Spleen (tissue), 11 donors: Measurements from ENCODE around the gene FZD2. TPM values are rescaled to one million over a fixed set of nuclear protein-coding genes. Genes with fewer than 3 reads are reported as not detected.

Experiments used
- DNase-seq: peaks from one replicate; pipeline ENCODE4 v3.0.0-alpha.2; 2020
- H3K27ac ChIP-seq, 8 donors: fragments of 200-600 bp; sonication (generic) in 7 of 8; 1 replicate in 4 of 8; 2 replicates in 4 of 8; pipeline versions ENCODE4 v1.5.0 to v1.8.0; 2016 to 2021; ENCODE audit warnings: inconsistent platforms in 4 of 8, mild to moderate bottlenecking in 4 of 8, moderate library complexity in 1 of 8
- H3K27me3 ChIP-seq, 7 donors: fragments of 200-600 bp; sonication (generic) in 6 of 7; replicated peaks in 1 of 7; 1 replicate in 4 of 7; 2 replicates in 3 of 7; pipeline versions ENCODE4 v1.5.0 to v1.8.0; 2016 to 2021; ENCODE audit warnings: inconsistent platforms in 3 of 7, mild to moderate bottlenecking in 1 of 7
- H3K36me3 ChIP-seq, 6 donors: fragments of 200-600 bp; sonication (generic) in 5 of 6; 1 replicate in 4 of 6; 2 replicates in 2 of 6; pipeline versions ENCODE4 v1.5.0 to v1.8.0; 2016 to 2021; ENCODE audit warnings: inconsistent platforms in 2 of 6
- H3K4me1 ChIP-seq, 6 donors: fragments of 200-600 bp; sonication (generic) in 5 of 6; 1 replicate in 3 of 6; 2 replicates in 3 of 6; pipeline versions ENCODE4 v1.5.0 to v1.8.0; 2016 to 2021; ENCODE audit warnings: inconsistent platforms in 3 of 6
- H3K4me3 ChIP-seq, 8 donors: fragments of 200-600 bp; sonication (generic) in 7 of 8; 1 replicate in 4 of 8; 2 replicates in 4 of 8; pipeline versions ENCODE4 v1.5.0 to v1.8.0; 2016 to 2021; ENCODE audit warnings: inconsistent platforms in 4 of 8, mild to moderate bottlenecking in 4 of 8, moderate library complexity in 2 of 8
- H3K9me3 ChIP-seq, 8 donors: fragments of 200-600 bp; sonication (generic) in 7 of 8; 1 replicate in 4 of 8; 2 replicates in 4 of 8; pipeline versions ENCODE4 v1.5.0 to v1.8.0; 2016 to 2021; ENCODE audit warnings: inconsistent platforms in 4 of 8
- CTCF ChIP-seq, 11 experiments: fragments of 200-600 bp in 7 of 11; fragments of 450-650 bp in 4 of 11; sonication (generic) in 4 of 11; IDR thresholded peaks in 8 of 11; conservative IDR thresholded peaks in 3 of 11; 1 replicate in 7 of 11; 2 replicates in 4 of 11; pipeline versions ENCODE4 v1.4.0 to v1.8.0; 2016 to 2021; ENCODE audit warnings: antibody characterized with exemption in 11 of 11, inconsistent platforms in 4 of 11, mild to moderate bottlenecking in 1 of 11
- POLR2A ChIP-seq, 3 donors: fragments of 450-650 bp; IDR thresholded peaks; one replicate each; pipeline ENCODE4 v1.5.1; 2017; ENCODE audit warnings: antibody characterized with exemption in 3 of 3, mild to moderate bottlenecking in 1 of 3
- POLR2AphosphoS5 ChIP-seq, 3 donors: sonication (generic); formaldehyde crosslinking; IDR thresholded peaks; one replicate each; pipeline ENCODE4 v1.5.1; 2017; ENCODE audit warnings: antibody characterized with exemption in 3 of 3
- WGBS, 5 donors: extraction: QIAGEN DNeasy Blood & Tissue Kit in 3 of 5; methylation state at CpG; one replicate each; pipeline versions ENCODE4 v1.1.5 to v1.1.7; 2013 to 2018; 5-methylcytosine and 5-hydroxymethylcytosine counted together
- intact Hi-C: fragments of 100-400 bp; cut with DNase I; formaldehyde crosslinking; loops from one replicate; pipeline ENCODE4 v1.15.0; 2023; ENCODE audit warnings: low total_unique reads
- polyA plus RNA-seq, 3 donors: library from polyadenylated mRNA; stranded (reverse); fragments of 200-250 nt; gene quantifications; one replicate each; pipeline ENCODE4 v1.2.1, GENCODE V29; 2013
- total RNA-seq, 7 donors: library from RNA; depleted of rRNA in 3 of 7; stranded (reverse); fragments of >200 nt in 3 of 7; fragmentation: NEBNext Ultra II Directional in 4 of 7; extraction: Animal tissue kit (Norgen Biotek cat#: 25700) in 4 of 7; gene quantifications; one replicate each; pipeline versions ENCODE4 v1.1.0 to v1.2.1, GENCODE V29; 2016 to 2021
- donor health status: healthy with polysubstance abuse.
- donor health status: DM: no; HTN: no; CAD: no; lungs with moderate emphysema.
- donor health status: DM: no; HTN: no; CAD: no.
- donor health status: Bipolar disorder and iron deficiency.
- donor health status: healthy.
- donor health status: DM: no; HTN: no; CAD: no.
- donor health status: DM: yes; HTN: yes; CAD: no.

FZD2 gene
- total and polyA plus RNA-seq, 10 donors, result 1.2 to 6.0 (median 2.9) TPM

DNA sequence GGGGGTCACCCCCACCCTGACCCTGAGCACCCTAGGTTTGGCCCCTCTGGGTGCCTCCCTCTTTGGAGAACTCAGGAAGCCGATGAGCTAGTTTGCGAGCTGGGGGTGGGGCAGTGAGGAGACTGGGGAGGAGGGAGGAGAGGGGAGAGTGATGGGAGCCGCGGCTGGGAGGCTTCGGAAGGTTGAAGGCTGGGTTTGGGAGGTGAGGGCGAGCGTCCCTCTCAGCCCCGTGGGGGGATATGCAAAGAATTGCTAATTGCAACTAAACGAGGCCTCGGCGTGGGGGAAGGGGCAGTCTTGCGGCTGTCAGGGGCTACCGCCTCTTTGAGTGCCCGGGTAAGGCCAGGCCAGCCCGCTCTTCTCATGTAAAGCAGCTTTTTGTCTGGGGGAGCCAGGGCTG is 17.6 kb upstream of the FZD2 start:
- H3K36me3 ChIP-seq, result no peaks in the 10 kb centered on the region
- no peaks in the 10 kb centered on the region for H3K9me3 ChIP-seq
- no peak overlapping the region for H3K27ac ChIP-seq
- H3K27me3 ChIP-seq, result peaks cover 0 to 73% (median 28%) of the 10 kb centered on the region in 7 donors
- no peak for DNase-seq
- intact Hi-C loops, result no loop called here
- H3K4me3 ChIP-seq, result no peak overlapping the region
- H3K4me1 ChIP-seq, result peaks cover 0 to 20% (median 13%) of the 10 kb centered on the region in 6 donors
- TF ChIP-seq POLR2AphosphoS5 (IDR thresholded peaks at IDR 0.05), result no peak
- TF ChIP-seq POLR2A (IDR thresholded peaks at IDR 0.05), result no peak
- TF ChIP-seq CTCF (IDR thresholded peaks at IDR 0.05 in 8 of 11, conservative IDR thresholded peaks at IDR 0.05 in 3 of 11), result no peak
- WGBS, 5 donors, result 48 to 69% (median 68%) methylated on average over 15 of the region's 15 CpGs

DNA sequence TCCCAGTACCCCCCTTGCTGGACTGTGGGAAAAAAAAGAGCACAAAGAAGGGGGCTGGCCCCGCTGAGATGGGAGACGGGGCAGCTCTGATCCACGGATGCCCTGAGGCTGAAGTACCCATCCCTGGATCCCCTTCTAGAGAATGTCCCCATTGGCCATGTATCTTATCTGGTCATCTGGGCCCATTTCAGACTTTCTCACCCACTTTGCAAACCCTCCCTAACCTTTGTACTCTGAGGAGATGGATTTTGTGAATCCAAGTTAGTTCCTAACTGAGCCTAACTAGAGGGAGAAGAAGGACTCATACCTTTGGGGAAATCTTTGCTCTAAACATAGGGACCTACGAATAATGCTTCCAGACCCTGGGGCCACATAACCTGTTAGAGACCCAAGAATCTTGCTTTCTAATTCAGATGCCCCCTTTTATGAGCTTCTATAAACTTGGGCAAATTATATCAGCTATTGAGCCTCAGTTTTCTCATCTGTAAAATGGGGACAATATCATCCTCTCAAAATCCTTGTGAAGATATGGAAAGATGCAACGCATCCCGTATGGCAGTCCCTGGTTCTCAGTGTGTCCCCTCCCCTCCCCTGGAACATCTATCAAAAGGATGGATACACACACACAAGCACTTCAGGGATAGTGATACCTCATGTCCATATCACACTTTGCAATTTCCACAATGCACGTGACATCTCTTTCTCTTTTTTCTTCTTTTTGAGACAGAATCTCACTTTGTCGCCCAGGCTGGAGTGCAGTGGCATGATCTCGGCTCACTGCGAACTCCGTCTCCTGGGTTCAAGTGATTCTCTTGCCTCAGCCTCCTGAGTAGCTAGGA is 16.8 kb upstream of the FZD2 start:
- intact Hi-C loops, result no loop called here
- TF ChIP-seq POLR2AphosphoS5 (IDR thresholded peaks at IDR 0.05), result no peak
- TF ChIP-seq POLR2A (IDR thresholded peaks at IDR 0.05), result no peak
- no peak for TF ChIP-seq CTCF (IDR thresholded peaks at IDR 0.05 in 8 of 11, conservative IDR thresholded peaks at IDR 0.05 in 3 of 11)
- Histone ChIP-seq H3K27me3 (peaks cover 0 to 79% (median 28%) of the 10 kb centered on the region in 7 donors), H3K4me1 (peaks cover 0 to 17% (median 12%) of the 10 kb centered on the region in 6 donors), H3K27ac (no peak overlapping the region), H3K4me3 (no peak overlapping the region), H3K36me3 (no peaks in the 10 kb centered on the region), H3K9me3 (no peaks in the 10 kb centered on the region)
- no peak for DNase-seq
- 82 to 90% (median 89%) methylated on average over 11 of the region's 11 CpGs for WGBS, 5 donors

DNA sequence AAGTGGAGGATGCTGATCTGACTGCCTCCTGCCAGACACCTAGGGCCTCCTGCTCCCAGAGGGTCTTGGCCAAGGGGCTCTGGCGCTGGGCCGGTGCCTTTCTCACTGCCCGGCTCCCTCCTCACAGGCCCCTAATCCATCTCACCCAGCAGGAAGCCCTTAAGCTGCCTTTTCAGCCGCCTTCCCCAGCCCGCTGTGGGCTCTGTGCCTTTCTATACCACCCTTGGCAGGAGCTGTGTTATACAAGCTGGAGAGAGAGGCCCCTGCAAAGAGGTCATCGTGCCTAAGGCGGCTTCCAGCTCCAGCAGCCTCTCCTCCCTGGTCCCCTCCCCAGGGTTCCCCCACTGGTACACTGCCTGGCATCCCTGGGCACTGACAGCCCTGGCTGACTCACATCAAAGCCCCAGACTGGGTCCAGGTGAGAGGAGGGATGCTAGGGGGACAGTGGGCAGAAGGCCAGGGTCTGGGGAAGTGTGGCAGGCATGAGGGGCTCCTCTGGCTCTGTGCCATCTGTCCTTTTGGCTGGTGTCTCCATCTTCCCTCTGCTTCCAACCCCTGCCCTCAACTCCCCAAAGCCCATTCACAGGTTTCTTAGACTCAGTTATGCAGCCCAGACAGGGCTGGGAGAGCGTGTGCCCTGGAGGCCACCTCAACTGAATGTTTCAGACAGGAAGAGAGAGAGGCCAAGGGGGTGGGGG is 15.3 kb upstream of the FZD2 start:
- intact Hi-C loops, result no loop called here
- TF ChIP-seq CTCF (IDR thresholded peaks at IDR 0.05 in 8 of 11, conservative IDR thresholded peaks at IDR 0.05 in 3 of 11) (no peak), POLR2A (IDR thresholded peaks at IDR 0.05) (no peak), POLR2AphosphoS5 (IDR thresholded peaks at IDR 0.05) (no peak)

More for the DNA sequence above, 15.3 kb upstream of the FZD2 start:
- H3K4me3 ChIP-seq, result no peak overlapping the region
- no peak for DNase-seq
- H3K4me1 ChIP-seq, result peaks cover 0 to 4% (median 0%) of the 10 kb centered on the region in 6 donors
- no peak overlapping the region for H3K27ac ChIP-seq
- 55 to 69% (median 63%) methylated on average over 8 of the region's 8 CpGs for WGBS, 5 donors
- peaks cover 0 to 3% (median 0%) of the 10 kb centered on the region in 8 donors for H3K9me3 ChIP-seq
- H3K36me3 ChIP-seq, result no peaks in the 10 kb centered on the region
- H3K27me3 ChIP-seq, result peaks cover 0 to 95% (median 33%) of the 10 kb centered on the region in 7 donors
